GM23338 (cell line): Measurements from ENCODE around the gene DAAM2. TPM values are rescaled to one million over a fixed set of nuclear protein-coding genes. Genes with fewer than 3 reads are reported as not detected.

Experiments
- ATAC-seq: fragments of 200-7000 bp; cut with Tn5 transposase; 3 replicates; pipeline ENCODE4 v1.9.1; 2020
- DNase-seq: peaks from one replicate; pipeline ENCODE4 v3.0.0-alpha.2; 2015; ENCODE audit warnings: low spot score
- H2AFZ ChIP-seq: fragments of 200-600 bp; sonication (generic); 2 replicates; pipeline ENCODE4 v1.8.0; 2016; ENCODE audit warnings: antibody characterized with exemption, mild to moderate bottlenecking, moderate library complexity
- H3F3A ChIP-seq: fragments of 200-600 bp; sonication (generic); replicated peaks from 2 replicates; pipeline ENCODE4 v1.8.0; 2017; ENCODE audit warnings: antibody characterized with exemption, mixed run types, low read depth
- H3K27ac ChIP-seq: fragments of 200-600 bp; sonication (generic); 2 replicates; pipeline ENCODE4 v1.6.1; 2016; ENCODE audit warnings: low read depth
- H3K27me3 ChIP-seq: fragments of 200-600 bp; sonication (generic); 2 replicates; pipeline ENCODE4 v1.8.0; 2016; ENCODE audit warnings: mild to moderate bottlenecking, mixed run types, moderate library complexity; ENCODE audit not compliant: insufficient read depth
- H3K36me3 ChIP-seq: fragments of 200-600 bp; sonication (generic); 2 replicates; pipeline ENCODE4 v1.8.0; 2016; ENCODE audit warnings: mild to moderate bottlenecking; ENCODE audit not compliant: insufficient read depth
- H3K4me1 ChIP-seq: fragments of 200-600 bp; sonication (generic); 2 replicates; pipeline ENCODE4 v1.8.0; 2016; ENCODE audit warnings: mild to moderate bottlenecking, moderate library complexity; ENCODE audit not compliant: insufficient read depth
- H3K4me2 ChIP-seq: fragments of 200-600 bp; sonication (generic); 2 replicates; pipeline ENCODE4 v1.7.1; 2017; ENCODE audit warnings: mixed run types
- H3K4me3 ChIP-seq: fragments of 200-600 bp; sonication (generic); 2 replicates; pipeline ENCODE4 v1.6.1; 2016; ENCODE audit warnings: mixed run types
- H3K79me2 ChIP-seq: fragments of 200-600 bp; sonication (generic); replicated peaks from 2 replicates; pipeline ENCODE4 v1.8.0; 2017; ENCODE audit warnings: mild to moderate bottlenecking; ENCODE audit not compliant: insufficient read depth
- H3K9me2 ChIP-seq: fragments of 200-600 bp; sonication (generic); 2 replicates; pipeline ENCODE4 v1.8.0; 2017; ENCODE audit not compliant: insufficient read depth
- H4K20me1 ChIP-seq: fragments of 200-600 bp; sonication (generic); replicated peaks from 2 replicates; pipeline ENCODE4 v1.8.0; 2017; ENCODE audit warnings: mild to moderate bottlenecking; ENCODE audit not compliant: insufficient read depth
- H3K27ac Mint-ChIP-seq: 2 replicates; pipeline ENCODE4 v1.8.0; 2020; ENCODE audit warnings: inconsistent platforms, mild to moderate bottlenecking, moderate library complexity, mixed read lengths
- H3K27me3 Mint-ChIP-seq: 3 replicates; pipeline ENCODE4 v1.8.0; 2022; ENCODE audit warnings: low read depth, mild to moderate bottlenecking, moderate library complexity, mixed read lengths, inconsistent platforms; ENCODE audit not compliant: insufficient read depth, poor library complexity
- H3K36me3 Mint-ChIP-seq: 3 replicates; pipeline ENCODE4 v1.8.0; 2021; ENCODE audit warnings: low read depth, mild to moderate bottlenecking, inconsistent platforms, moderate library complexity, mixed read lengths
- H3K4me1 Mint-ChIP-seq: 3 replicates; pipeline ENCODE4 v1.8.0; 2020; ENCODE audit warnings: mild to moderate bottlenecking, inconsistent platforms, mixed read lengths
- H3K4me3 Mint-ChIP-seq: 3 replicates; pipeline ENCODE4 v1.8.0; 2021; ENCODE audit warnings: moderate library complexity, mild to moderate bottlenecking, inconsistent platforms, mixed read lengths
- H3K9me3 Mint-ChIP-seq: 3 replicates; pipeline ENCODE4 v1.8.0; 2020; ENCODE audit warnings: moderate library complexity, mild to moderate bottlenecking, inconsistent platforms, mixed read lengths
- CREB1 ChIP-seq: fragments of 250-450 bp; sonication (Bioruptor Pico); IDR thresholded peaks from 2 replicates; pipeline ENCODE4 v1.5.0; 2020; ENCODE audit warnings: low read depth, mild to moderate bottlenecking, moderate library complexity
- EZH2 ChIP-seq: fragments of 200-600 bp; sonication (generic); IDR thresholded peaks from one replicate; pipeline ENCODE4 v1.8.0; 2017; ENCODE audit warnings: antibody characterized with exemption, mild to moderate bottlenecking, low read depth; ENCODE audit not compliant: unreplicated experiment
- EZH2phosphoT487 ChIP-seq: fragments of 200-600 bp; sonication (generic); IDR thresholded peaks from one replicate; pipeline ENCODE4 v1.8.1; 2018; ENCODE audit warnings: antibody characterized with exemption; ENCODE audit not compliant: unreplicated experiment
- JUNB ChIP-seq: IDR thresholded peaks from one replicate; pipeline ENCODE4 v1.6.1; 2016; ENCODE audit warnings: antibody characterized with exemption; ENCODE audit not compliant: unreplicated experiment
- NANOG ChIP-seq: IDR thresholded peaks from 2 replicates; pipeline ENCODE4 v1.6.1; 2016; ENCODE audit warnings: antibody characterized with exemption, borderline replicate concordance
- POLR2AphosphoS5 ChIP-seq: IDR thresholded peaks from 2 replicates; pipeline ENCODE4 v1.6.1; 2016; ENCODE audit warnings: antibody characterized with exemption, low read depth
- STAT1 ChIP-seq: IDR thresholded peaks from one replicate; pipeline ENCODE4 v1.6.1; 2016; ENCODE audit warnings: antibody characterized with exemption; ENCODE audit not compliant: unreplicated experiment
- ZNF114 ChIP-seq: fragments of 250-450 bp; sonication (Bioruptor Pico); IDR thresholded peaks from 2 replicates; pipeline ENCODE4 v1.5.0; 2020; ENCODE audit warnings: mild to moderate bottlenecking, moderate library complexity
- ZNF331 ChIP-seq: fragments of 250-450 bp; sonication (Bioruptor Pico); IDR thresholded peaks from 2 replicates; pipeline ENCODE4 v1.5.0; 2020; ENCODE audit warnings: low read depth, mild to moderate bottlenecking, moderate library complexity
- polyA plus RNA-seq: library from polyadenylated mRNA; unstranded; fragments of >200 nt; fragmentation: Nextera tagmentation; extraction: Ambion mirVana; gene quantifications from 2 replicates; pipeline ENCODE4 v1.2.1, GENCODE V29; 2016
- total RNA-seq: library from RNA; depleted of rRNA; stranded (reverse); fragments of >200 nt; shearing (Covaris generic); gene quantifications from 2 replicates; pipeline ENCODE4 v1.2.3, GENCODE V29; 2014
- TF ChIP-seq, protein P1 (sequence below), 2 experiments: fragments of 200-600 bp in 1 of 2; sonication (generic) in 1 of 2; conservative IDR thresholded peaks; 2 replicates each; pipeline versions ENCODE4 v1.5.1 to v1.6.1; 2016 to 2017; ENCODE audit warnings: antibody characterized with exemption in 2 of 2, low read depth in 2 of 2, mild to moderate bottlenecking in 2 of 2, moderate library complexity in 1 of 2
- TF ChIP-seq, protein P2 (sequence below): IDR thresholded peaks from one replicate; pipeline ENCODE4 v1.6.1; 2018; ENCODE audit warnings: antibody characterized with exemption; ENCODE audit not compliant: unreplicated experiment
- TF ChIP-seq, protein P3 (sequence below): fragments of 250-450 bp; sonication (Bioruptor Pico); IDR thresholded peaks from 2 replicates; pipeline ENCODE4 v1.5.0; 2020; ENCODE audit warnings: mild to moderate bottlenecking, moderate library complexity
- TF ChIP-seq, protein P4 (sequence below): IDR thresholded peaks from 2 replicates; pipeline ENCODE4 v1.6.1; 2016; ENCODE audit warnings: antibody characterized with exemption

The DAAM2 gene
- total and polyA plus RNA-seq, 2 experiments from 2014 or later: 1.4 to 4.9 TPM

DNA sequence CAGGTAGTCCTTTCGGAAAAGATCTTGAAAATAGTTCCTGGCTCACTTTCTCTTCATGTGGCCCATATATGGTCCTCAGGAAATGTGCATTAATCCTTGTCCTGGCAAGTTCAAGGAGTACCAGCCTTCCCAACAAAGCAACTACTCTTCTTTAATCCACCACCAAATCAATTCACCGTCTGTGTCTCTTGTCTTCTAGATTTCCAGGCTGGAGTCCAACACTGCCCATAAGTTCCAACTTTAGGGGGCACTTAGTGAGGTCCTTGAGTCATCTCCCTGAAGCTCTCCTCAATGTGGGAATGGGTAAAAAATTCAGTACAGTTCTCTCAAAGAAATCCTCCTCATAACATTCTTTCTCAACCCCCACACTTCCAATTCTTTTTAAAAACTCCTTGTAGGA lies 6.9 kb upstream of the DAAM2 start:
- no peak overlapping the region for H3K4me2 ChIP-seq
- H3K9me3 Mint-ChIP-seq: no peaks in the 10 kb centered on the region; the same call in 2 of the 3 replicates

More for the DNA sequence above, 6.9 kb upstream of the DAAM2 start:
- Mint-ChIP-seq H3K36me3 (no peaks in the 10 kb centered on the region), H3K4me1 (no peaks in the 10 kb centered on the region), H3K27ac (no peak overlapping the region), H3K27me3 (no peaks in the 10 kb centered on the region), H3K4me3 (no peak overlapping the region)
- Histone ChIP-seq H3K79me2 (no peaks in the 10 kb centered on the region), H3K4me1 (no peaks in the 10 kb centered on the region), H3K27me3 (no peaks in the 10 kb centered on the region), H4K20me1 (no peaks in the 10 kb centered on the region), H2AFZ (no peak overlapping the region), H3K36me3 (no peaks in the 10 kb centered on the region), H3K27ac (no peak overlapping the region), H3F3A (no peaks in the 10 kb centered on the region), H3K4me3 (no peak overlapping the region), H3K9me2 (no peaks in the 10 kb centered on the region)
- TF ChIP-seq, protein P1, sequence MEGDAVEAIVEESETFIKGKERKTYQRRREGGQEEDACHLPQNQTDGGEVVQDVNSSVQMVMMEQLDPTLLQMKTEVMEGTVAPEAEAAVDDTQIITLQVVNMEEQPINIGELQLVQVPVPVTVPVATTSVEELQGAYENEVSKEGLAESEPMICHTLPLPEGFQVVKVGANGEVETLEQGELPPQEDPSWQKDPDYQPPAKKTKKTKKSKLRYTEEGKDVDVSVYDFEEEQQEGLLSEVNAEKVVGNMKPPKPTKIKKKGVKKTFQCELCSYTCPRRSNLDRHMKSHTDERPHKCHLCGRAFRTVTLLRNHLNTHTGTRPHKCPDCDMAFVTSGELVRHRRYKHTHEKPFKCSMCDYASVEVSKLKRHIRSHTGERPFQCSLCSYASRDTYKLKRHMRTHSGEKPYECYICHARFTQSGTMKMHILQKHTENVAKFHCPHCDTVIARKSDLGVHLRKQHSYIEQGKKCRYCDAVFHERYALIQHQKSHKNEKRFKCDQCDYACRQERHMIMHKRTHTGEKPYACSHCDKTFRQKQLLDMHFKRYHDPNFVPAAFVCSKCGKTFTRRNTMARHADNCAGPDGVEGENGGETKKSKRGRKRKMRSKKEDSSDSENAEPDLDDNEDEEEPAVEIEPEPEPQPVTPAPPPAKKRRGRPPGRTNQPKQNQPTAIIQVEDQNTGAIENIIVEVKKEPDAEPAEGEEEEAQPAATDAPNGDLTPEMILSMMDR (conservative IDR thresholded peaks at IDR 0.05; ENCODE audit: low read depth in 2 of 2): no peak
- TF ChIP-seq EZH2phosphoT487: no peak
- no peak for TF ChIP-seq JUNB
- TF ChIP-seq, protein P2, sequence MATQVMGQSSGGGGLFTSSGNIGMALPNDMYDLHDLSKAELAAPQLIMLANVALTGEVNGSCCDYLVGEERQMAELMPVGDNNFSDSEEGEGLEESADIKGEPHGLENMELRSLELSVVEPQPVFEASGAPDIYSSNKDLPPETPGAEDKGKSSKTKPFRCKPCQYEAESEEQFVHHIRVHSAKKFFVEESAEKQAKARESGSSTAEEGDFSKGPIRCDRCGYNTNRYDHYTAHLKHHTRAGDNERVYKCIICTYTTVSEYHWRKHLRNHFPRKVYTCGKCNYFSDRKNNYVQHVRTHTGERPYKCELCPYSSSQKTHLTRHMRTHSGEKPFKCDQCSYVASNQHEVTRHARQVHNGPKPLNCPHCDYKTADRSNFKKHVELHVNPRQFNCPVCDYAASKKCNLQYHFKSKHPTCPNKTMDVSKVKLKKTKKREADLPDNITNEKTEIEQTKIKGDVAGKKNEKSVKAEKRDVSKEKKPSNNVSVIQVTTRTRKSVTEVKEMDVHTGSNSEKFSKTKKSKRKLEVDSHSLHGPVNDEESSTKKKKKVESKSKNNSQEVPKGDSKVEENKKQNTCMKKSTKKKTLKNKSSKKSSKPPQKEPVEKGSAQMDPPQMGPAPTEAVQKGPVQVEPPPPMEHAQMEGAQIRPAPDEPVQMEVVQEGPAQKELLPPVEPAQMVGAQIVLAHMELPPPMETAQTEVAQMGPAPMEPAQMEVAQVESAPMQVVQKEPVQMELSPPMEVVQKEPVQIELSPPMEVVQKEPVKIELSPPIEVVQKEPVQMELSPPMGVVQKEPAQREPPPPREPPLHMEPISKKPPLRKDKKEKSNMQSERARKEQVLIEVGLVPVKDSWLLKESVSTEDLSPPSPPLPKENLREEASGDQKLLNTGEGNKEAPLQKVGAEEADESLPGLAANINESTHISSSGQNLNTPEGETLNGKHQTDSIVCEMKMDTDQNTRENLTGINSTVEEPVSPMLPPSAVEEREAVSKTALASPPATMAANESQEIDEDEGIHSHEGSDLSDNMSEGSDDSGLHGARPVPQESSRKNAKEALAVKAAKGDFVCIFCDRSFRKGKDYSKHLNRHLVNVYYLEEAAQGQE: no peak
- TF ChIP-seq, protein P3, sequence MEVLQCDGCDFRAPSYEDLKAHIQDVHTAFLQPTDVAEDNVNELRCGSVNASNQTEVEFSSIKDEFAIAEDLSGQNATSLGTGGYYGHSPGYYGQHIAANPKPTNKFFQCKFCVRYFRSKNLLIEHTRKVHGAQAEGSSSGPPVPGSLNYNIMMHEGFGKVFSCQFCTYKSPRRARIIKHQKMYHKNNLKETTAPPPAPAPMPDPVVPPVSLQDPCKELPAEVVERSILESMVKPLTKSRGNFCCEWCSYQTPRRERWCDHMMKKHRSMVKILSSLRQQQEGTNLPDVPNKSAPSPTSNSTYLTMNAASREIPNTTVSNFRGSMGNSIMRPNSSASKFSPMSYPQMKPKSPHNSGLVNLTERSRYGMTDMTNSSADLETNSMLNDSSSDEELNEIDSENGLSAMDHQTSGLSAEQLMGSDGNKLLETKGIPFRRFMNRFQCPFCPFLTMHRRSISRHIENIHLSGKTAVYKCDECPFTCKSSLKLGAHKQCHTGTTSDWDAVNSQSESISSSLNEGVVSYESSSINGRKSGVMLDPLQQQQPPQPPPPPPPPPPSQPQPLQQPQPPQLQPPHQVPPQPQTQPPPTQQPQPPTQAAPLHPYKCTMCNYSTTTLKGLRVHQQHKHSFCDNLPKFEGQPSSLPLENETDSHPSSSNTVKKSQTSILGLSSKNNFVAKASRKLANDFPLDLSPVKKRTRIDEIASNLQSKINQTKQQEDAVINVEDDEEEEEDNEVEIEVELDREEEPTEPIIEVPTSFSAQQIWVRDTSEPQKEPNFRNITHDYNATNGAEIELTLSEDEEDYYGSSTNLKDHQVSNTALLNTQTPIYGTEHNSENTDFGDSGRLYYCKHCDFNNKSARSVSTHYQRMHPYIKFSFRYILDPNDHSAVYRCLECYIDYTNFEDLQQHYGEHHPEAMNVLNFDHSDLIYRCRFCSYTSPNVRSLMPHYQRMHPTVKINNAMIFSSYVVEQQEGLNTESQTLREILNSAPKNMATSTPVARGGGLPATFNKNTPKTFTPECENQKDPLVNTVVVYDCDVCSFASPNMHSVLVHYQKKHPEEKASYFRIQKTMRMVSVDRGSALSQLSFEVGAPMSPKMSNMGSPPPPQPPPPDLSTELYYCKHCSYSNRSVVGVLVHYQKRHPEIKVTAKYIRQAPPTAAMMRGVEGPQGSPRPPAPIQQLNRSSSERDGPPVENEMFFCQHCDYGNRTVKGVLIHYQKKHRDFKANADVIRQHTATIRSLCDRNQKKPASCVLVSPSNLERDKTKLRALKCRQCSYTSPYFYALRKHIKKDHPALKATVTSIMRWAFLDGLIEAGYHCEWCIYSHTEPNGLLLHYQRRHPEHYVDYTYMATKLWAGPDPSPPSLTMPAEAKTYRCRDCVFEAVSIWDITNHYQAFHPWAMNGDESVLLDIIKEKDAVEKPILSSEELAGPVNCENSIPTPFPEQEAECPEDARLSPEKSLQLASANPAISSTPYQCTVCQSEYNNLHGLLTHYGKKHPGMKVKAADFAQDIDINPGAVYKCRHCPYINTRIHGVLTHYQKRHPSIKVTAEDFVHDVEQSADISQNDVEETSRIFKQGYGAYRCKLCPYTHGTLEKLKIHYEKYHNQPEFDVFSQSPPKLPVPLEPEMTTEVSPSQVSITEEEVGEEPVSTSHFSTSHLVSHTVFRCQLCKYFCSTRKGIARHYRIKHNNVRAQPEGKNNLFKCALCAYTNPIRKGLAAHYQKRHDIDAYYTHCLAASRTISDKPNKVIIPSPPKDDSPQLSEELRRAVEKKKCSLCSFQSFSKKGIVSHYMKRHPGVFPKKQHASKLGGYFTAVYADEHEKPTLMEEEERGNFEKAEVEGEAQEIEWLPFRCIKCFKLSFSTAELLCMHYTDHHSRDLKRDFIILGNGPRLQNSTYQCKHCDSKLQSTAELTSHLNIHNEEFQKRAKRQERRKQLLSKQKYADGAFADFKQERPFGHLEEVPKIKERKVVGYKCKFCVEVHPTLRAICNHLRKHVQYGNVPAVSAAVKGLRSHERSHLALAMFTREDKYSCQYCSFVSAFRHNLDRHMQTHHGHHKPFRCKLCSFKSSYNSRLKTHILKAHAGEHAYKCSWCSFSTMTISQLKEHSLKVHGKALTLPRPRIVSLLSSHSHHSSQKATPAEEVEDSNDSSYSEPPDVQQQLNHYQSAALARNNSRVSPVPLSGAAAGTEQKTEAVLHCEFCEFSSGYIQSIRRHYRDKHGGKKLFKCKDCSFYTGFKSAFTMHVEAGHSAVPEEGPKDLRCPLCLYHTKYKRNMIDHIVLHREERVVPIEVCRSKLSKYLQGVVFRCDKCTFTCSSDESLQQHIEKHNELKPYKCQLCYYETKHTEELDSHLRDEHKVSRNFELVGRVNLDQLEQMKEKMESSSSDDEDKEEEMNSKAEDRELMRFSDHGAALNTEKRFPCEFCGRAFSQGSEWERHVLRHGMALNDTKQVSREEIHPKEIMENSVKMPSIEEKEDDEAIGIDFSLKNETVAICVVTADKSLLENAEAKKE (CRISPR knock-in tag): no peak
- TF ChIP-seq POLR2AphosphoS5: no peak
- TF ChIP-seq STAT1: no peak
- TF ChIP-seq EZH2: no peak
- TF ChIP-seq, protein P4, sequence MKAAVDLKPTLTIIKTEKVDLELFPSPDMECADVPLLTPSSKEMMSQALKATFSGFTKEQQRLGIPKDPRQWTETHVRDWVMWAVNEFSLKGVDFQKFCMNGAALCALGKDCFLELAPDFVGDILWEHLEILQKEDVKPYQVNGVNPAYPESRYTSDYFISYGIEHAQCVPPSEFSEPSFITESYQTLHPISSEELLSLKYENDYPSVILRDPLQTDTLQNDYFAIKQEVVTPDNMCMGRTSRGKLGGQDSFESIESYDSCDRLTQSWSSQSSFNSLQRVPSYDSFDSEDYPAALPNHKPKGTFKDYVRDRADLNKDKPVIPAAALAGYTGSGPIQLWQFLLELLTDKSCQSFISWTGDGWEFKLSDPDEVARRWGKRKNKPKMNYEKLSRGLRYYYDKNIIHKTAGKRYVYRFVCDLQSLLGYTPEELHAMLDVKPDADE: no peak
- TF ChIP-seq NANOG: no peak
- TF ChIP-seq CREB1: no peak
- no peak for TF ChIP-seq ZNF331 (CRISPR knock-in tag)
- TF ChIP-seq ZNF114 (CRISPR knock-in tag): no peak
- ATAC-seq (no peak), DNase-seq (no peak)
